ENCODE results near the gene DPT.

The DPT gene

DNA sequence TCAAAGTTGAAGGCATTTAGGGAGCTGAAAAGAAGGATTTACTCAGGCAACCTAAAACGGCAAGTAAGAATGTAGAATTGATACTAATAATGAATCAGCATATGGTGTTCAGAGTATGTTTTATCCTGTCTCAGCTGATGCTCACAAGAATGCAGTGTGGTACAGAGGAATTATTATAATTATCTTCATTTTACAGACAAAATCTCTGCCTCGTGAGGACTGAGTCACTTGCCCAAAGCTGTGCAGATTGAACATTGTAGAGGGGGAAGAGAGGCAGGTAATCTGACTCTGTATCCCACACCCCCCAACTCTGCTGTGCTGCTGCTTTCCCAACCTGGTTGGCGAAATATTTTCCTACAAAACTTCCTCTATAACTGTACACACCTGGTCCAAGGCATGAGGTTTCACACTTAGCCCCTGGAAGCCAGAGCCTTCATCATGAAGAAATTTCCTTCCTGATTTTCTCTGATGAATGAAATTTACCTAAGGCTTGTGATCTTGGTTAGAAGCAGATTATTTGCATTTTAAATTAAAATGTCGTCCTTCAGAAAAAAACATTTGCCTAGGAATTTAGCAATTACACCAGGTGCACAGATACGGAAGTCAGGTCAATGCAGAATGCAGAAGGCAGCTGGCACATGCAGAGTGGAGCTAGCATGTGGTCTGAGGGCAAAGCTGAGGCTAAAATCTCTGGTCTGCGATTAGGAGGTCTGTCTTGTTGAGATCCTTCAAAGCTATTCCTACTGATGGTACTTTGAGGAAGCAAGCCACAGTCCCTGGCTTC lies 52.8 kb downstream of the DPT start:
- no peak overlapping the region for H3K27ac ChIP-seq
- TF ChIP-seq, protein P1, sequence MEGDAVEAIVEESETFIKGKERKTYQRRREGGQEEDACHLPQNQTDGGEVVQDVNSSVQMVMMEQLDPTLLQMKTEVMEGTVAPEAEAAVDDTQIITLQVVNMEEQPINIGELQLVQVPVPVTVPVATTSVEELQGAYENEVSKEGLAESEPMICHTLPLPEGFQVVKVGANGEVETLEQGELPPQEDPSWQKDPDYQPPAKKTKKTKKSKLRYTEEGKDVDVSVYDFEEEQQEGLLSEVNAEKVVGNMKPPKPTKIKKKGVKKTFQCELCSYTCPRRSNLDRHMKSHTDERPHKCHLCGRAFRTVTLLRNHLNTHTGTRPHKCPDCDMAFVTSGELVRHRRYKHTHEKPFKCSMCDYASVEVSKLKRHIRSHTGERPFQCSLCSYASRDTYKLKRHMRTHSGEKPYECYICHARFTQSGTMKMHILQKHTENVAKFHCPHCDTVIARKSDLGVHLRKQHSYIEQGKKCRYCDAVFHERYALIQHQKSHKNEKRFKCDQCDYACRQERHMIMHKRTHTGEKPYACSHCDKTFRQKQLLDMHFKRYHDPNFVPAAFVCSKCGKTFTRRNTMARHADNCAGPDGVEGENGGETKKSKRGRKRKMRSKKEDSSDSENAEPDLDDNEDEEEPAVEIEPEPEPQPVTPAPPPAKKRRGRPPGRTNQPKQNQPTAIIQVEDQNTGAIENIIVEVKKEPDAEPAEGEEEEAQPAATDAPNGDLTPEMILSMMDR (conservative IDR thresholded peaks at IDR 0.05), result no peak

DNA sequence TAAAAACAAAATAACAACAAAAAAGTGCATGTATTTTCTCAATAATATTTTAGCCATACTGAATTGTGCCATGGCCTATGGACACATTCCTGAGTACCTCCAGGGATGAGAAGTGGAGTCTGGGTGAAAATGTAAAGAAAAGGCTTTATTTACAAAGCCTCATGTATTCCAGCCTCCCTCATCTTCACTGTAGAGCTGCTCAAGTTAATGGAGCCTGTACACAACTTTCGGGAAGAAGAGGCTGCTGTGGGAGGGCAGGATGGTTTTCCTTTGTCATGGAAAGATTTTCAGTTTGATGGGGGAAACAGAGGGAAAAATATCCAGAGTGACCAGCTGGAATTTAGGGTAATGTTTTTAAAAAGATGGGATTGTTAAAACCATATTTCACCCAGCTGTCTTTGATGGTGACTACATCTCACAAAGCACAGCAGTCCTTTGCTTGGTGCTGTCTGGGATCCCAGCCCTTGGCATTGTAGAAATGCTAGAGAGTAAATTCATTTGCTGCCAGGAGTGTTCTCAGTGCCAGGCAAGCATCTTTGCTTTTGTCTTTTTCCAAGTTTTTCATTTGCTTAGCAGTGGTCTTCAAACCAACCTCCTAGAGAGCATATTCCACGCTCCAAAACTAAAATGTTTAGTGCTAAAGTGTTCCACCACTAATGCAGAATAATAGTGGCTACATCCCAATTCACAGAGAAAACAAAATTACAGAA lies 54.9 kb downstream of the DPT start:
- peak overlapping the region; percentile 28; the same call in 1 of the 2 replicates for H3K27ac ChIP-seq
- TF ChIP-seq, protein P1 (conservative IDR thresholded peaks at IDR 0.05), result no peak

DNA sequence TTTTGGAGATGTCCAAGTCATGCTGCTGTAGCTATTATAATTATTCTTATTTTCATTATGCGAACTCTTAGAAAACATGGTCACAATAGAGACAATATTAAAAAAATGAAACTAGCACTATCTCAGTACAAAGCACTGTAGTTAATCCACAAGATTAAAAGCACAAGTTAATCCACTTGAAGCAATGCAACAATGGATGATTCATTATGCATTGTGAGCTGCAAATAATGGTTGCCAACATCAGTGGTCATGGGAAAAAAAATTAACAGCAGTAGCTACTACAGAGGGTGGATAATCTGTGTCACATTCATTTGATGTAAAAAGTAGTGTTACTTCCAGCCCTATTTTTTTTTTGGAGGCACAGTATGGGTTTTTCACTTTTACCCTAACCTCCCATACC lies 56.7 kb downstream of the DPT start:
- TF ChIP-seq, protein P1 (conservative IDR thresholded peaks at IDR 0.05), result no peak
- no peak overlapping the region for H3K27ac ChIP-seq

DNA sequence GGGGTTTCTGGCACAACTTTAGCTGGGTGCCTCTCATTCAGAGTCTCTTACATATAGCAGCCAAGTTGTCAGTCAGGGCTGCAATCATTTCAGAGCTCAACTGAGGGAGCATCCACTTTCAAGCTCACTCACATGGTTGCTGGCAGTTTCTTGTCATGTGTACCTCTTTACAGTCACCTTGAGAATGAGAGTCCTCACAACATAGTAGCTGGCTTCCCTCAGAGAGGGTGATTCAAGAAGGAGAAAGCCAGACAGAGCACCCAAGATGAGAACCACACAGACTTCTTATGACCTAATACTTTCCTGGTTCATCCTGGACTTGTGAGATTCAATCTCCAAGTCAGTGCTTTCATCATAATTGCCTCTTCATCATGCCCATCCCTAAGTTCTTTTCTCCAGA lies 57.2 kb downstream of the DPT start:
- H3K27ac ChIP-seq, result no peak overlapping the region
- TF ChIP-seq, protein P1 (conservative IDR thresholded peaks at IDR 0.05), result no peak

DNA sequence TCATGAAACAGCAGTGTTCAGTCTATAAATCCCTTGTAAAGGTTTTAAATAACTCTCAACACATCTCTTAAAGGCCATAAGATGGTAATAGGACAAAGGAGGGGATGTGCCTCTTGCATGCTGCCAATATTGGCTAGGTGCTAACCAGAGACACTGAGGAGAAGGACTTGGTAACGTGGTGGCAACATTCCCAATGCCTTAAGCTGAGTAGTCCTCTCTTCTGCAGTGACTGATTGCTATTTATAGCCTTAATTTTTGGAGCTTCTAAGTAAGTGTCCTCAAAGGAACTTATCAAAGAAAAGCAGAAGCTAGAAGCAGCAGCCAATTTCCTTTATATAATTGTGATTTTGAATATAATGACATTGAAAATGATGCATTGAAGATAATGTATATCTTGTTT lies 63.0 kb downstream of the DPT start:
- no peak overlapping the region for H3K27ac ChIP-seq
- TF ChIP-seq, protein P1 (conservative IDR thresholded peaks at IDR 0.05), result no peak

DNA sequence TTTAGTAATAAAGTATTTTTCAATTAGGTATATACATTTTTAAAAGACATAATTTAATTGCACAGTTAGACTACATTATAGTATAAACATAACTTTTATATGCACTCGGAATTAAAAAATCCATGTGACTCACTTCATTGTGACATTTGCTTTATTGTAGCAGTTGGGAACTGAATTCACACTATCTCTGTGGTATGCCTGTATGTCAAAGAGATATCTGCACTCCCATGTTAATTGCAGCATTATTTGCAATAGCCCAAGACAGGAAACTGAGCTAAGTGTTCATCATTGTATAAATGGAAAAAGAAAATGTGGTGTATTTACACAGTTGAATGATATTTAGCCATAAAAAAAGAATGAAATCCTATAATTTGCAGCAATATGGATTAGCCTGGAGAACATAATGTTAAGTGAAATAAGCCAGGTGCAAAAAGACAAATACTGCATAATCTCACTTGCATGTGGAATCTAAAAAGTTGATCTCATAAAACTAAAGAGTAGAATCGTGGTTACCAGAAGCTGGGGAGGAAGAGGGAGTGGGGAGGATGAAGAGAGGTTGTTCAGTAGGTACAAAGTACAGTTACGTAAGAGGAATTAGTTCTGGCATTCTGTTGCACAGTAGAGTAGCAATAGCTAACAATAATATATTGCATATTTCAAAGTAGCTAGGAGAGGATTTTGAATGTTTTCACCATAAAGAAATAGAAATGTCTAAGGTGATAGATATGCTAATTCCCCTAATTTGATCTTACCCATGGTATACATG lies 64.8 kb downstream of the DPT start:
- no peak overlapping the region for H3K27ac ChIP-seq
- TF ChIP-seq, protein P1 (conservative IDR thresholded peaks at IDR 0.05), result no peak

DNA sequence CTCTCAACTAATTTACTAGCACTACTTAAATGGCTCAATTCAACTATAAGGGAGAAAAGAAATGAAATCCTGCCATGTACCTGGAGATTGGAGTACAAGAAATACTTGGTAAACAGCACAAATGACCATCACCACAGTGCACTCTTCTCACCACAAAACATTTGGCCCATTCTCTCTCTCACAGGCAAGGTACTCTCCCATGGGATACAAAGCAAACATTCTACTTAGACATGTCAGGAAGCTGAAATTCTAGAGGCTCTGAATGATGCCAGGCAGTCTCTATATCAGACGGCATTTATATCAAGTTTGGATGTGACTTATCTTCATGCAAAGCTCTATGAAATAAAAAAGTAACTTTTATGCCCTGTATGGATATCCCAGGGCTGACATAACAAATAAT lies 72.5 kb downstream of the DPT start:
- no peak overlapping the region for H3K27ac ChIP-seq
- TF ChIP-seq, protein P1 (conservative IDR thresholded peaks at IDR 0.05), result no peak

Measured in VCaP (cell line).